GM19463 (cell line): ENCODE results near the gene RTRAF.

ENCODE experiments used
- ATAC-seq: cut with Tn5 transposase; IDR thresholded peaks from one replicate; pipeline ENCODE4 v1.9.1; 2021; ENCODE audit warnings: mild to moderate bottlenecking, moderate library complexity; ENCODE audit not compliant: unreplicated experiment

RTRAF gene

GRCh38 chr14:52020161-52020714 is 30.9 kb downstream of the RTRAF start:
- ATAC-seq = no peak

GRCh38 chr14:52020866-52021717 is 31.7 kb downstream of the RTRAF start:
- ATAC-seq = no peak

GRCh38 chr14:52021957-52022600 is 32.7 kb downstream of the RTRAF start:
- ATAC-seq = peak; percentile 93

- ATAC-seq = no peak
These were observed 34.2 kb downstream of the RTRAF start for GRCh38 chr14:52023518-52023917.

GRCh38 chr14:52025310-52025709 is 36.0 kb downstream of the RTRAF start:
- no peak for ATAC-seq

- no peak for ATAC-seq
These were observed 36.8 kb downstream of the RTRAF start for GRCh38 chr14:52026017-52026660.

GRCh38 chr14:52026901-52027300 is 37.6 kb downstream of the RTRAF start:
- no peak for ATAC-seq

- no peak for ATAC-seq
These were observed 40.5 kb downstream of the RTRAF start for GRCh38 chr14:52029881-52030280.

GRCh38 chr14:52031781-52032180 is 42.4 kb downstream of the RTRAF start:
- no peak for ATAC-seq

- no peak for ATAC-seq
These were observed 43.0 kb downstream of the RTRAF start for GRCh38 chr14:52032204-52032801.

- ATAC-seq = no peak
These were observed 43.8 kb downstream of the RTRAF start for GRCh38 chr14:52033101-52033642.

- ATAC-seq = no peak
These were observed 49.9 kb downstream of the RTRAF start for GRCh38 chr14:52039124-52039815.

GRCh38 chr14:52040598-52040997 is 51.3 kb downstream of the RTRAF start:
- no peak for ATAC-seq

GRCh38 chr14:52042371-52043289 is 53.3 kb downstream of the RTRAF start:
- ATAC-seq = no peak

- peak; percentile 53 for ATAC-seq
These were observed 54.3 kb downstream of the RTRAF start for GRCh38 chr14:52043690-52044089.

GRCh38 chr14:52044791-52045522 is 55.6 kb downstream of the RTRAF start:
- ATAC-seq = no peak

GRCh38 chr14:52046376-52046917 is 57.1 kb downstream of the RTRAF start:
- ATAC-seq = no peak

- ATAC-seq = no peak
These were observed 58.8 kb downstream of the RTRAF start for GRCh38 chr14:52048116-52048515.
